K562 (cell line): ENCODE measurements around the gene WDR62. TPM values are rescaled to one million over a fixed set of nuclear protein-coding genes. Genes with fewer than 3 reads are reported as not detected.

Experiments
- C11orf30 ChIP-seq: fragments of 450-650 bp; IDR thresholded peaks from 2 replicates; pipeline ENCODE4 v1.6.1; 2016; ENCODE audit warnings: low read depth, mild to moderate bottlenecking
- CEBPG ChIP-seq, 3 experiments: fragments of 200-800 bp in 1 of 3; sonication (Bioruptor generic) in 1 of 3; sonication (generic) in 1 of 3; formaldehyde crosslinking in 1 of 3; IDR thresholded peaks in 2 of 3; conservative IDR thresholded peaks in 1 of 3; 2 replicates each; pipeline versions ENCODE4 v1.6.1 to v1.8.0; 2016 to 2022; ENCODE audit warnings: missing compliant biosample characterization in 2 of 3, missing genetic modification characterization in 2 of 3, mild to moderate bottlenecking in 1 of 3, missing genetic modification reagents in 1 of 3
- FOS ChIP-seq: IDR thresholded peaks from 3 replicates; pipeline ENCODE4 v1.6.1; 2011; ENCODE audit not compliant: insufficient read length; ENCODE audit errors: extremely low read depth
- ZBTB40 ChIP-seq, 2 experiments: fragments of 450-650 bp in 1 of 2; sonication (generic) in 1 of 2; formaldehyde crosslinking in 1 of 2; IDR thresholded peaks; 2 replicates each; pipeline versions ENCODE4 v1.7.1 to v1.9.0; 2016 to 2022; ENCODE audit warnings: inconsistent platforms in 1 of 2, mild to moderate bottlenecking in 1 of 2, missing genetic modification reagents in 1 of 2
- ZC3H4 ChIP-seq: sonication (generic); formaldehyde crosslinking; IDR thresholded peaks from 2 replicates; pipeline ENCODE4 v1.9.0; 2021; ENCODE audit warnings: missing genetic modification reagents, borderline replicate concordance
- ZFP30 ChIP-seq: fragments of 250-450 bp; sonication (Bioruptor Pico); IDR thresholded peaks from 2 replicates; pipeline ENCODE4 v1.8.0; 2022; ENCODE audit warnings: moderate library complexity, mild to moderate bottlenecking, inconsistent platforms, borderline replicate concordance
- polyA plus RNA-seq, 8 experiments: library from polyadenylated mRNA; depleted of rRNA in 4 of 8; stranded (reverse) in 5 of 8; unstranded in 3 of 8; fragments of >200 nt; fragmentation: Nextera tagmentation in 2 of 8; fragmentation: Illumina TruSeq in 1 of 8; extraction: Ambion mirVana in 2 of 8; extraction: Trizol in 1 of 8; gene quantifications; 2 replicates each; pipeline versions ENCODE4 v1.2.1 to v1.2.3, GENCODE V29; 2011 to 2014; ENCODE audit warnings: inconsistent platforms in 1 of 8, missing spikeins in 1 of 8
- total RNA-seq, 7 experiments: library from RNA; depleted of rRNA in 6 of 7; stranded (reverse); fragments of >200 nt in 6 of 7; fragmentation: Illumina TruSeq in 2 of 7; extraction: Trizol in 2 of 7; gene quantifications; 2 replicates each; pipeline versions ENCODE4 v1.2.1 to v1.2.3, GENCODE V29; 2011 to 2021; ENCODE audit warnings: low replicate concordance in 1 of 7
- TF ChIP-seq, protein P1 (sequence below), 2 experiments: fragments of 450-650 bp; formaldehyde crosslinking in 1 of 2; IDR thresholded peaks; 2 replicates each; pipeline versions ENCODE4 v1.4.0 to v1.6.1; 2014 to 2020; ENCODE audit warnings: mild to moderate bottlenecking in 2 of 2, borderline replicate concordance in 1 of 2, low read depth in 1 of 2

WDR62 gene
- total and polyA plus RNA-seq, 9 of the 15 experiments (the other 6 are each of a cell fraction or from before 2014, with no cell fraction given), result 0.35 to 32.8 (median 14.4) TPM

DNA sequence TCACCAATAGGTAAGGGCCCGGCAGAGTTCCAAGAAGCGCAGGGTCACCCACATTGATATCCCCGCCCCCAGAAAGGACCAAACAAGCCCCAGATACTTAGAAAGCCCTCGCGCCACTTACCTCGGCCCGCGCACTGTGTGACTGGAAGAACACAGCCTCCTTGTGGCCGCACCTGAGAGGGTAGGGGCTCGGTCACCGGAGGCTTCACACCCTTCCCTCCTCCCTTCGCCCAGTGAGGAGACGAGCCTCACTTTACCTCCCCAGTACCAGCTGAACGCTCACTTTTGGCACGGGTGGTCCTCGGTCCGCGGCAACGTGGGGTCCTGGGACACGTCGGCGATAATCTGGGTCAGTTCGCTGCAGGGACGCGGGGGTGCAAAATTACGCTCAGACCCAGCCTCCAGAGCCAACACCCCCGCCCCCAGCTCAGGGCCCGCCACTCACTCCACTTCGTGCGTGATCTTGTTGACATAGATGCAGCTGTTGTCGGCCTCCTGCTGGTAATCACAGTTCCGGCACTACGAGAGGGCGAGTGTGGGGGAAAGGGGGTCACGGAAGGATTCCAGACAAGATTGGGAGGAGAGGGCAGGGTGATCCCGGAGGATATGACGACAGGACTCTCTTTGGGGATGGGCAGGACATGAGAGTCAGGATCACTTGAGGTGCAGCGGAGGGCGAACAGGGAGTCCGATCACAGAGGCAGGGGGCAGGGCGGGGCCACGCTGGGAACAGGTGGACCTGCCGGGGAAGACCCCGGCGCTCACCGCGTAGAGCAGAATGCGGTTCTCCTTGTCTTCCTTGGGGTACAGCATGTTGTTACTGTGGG lies 59.4 kb downstream of the WDR62 start (continued):
- TF ChIP-seq, protein P1, sequence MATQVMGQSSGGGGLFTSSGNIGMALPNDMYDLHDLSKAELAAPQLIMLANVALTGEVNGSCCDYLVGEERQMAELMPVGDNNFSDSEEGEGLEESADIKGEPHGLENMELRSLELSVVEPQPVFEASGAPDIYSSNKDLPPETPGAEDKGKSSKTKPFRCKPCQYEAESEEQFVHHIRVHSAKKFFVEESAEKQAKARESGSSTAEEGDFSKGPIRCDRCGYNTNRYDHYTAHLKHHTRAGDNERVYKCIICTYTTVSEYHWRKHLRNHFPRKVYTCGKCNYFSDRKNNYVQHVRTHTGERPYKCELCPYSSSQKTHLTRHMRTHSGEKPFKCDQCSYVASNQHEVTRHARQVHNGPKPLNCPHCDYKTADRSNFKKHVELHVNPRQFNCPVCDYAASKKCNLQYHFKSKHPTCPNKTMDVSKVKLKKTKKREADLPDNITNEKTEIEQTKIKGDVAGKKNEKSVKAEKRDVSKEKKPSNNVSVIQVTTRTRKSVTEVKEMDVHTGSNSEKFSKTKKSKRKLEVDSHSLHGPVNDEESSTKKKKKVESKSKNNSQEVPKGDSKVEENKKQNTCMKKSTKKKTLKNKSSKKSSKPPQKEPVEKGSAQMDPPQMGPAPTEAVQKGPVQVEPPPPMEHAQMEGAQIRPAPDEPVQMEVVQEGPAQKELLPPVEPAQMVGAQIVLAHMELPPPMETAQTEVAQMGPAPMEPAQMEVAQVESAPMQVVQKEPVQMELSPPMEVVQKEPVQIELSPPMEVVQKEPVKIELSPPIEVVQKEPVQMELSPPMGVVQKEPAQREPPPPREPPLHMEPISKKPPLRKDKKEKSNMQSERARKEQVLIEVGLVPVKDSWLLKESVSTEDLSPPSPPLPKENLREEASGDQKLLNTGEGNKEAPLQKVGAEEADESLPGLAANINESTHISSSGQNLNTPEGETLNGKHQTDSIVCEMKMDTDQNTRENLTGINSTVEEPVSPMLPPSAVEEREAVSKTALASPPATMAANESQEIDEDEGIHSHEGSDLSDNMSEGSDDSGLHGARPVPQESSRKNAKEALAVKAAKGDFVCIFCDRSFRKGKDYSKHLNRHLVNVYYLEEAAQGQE (IDR thresholded peaks at IDR 0.05; ENCODE audit: borderline replicate concordance), result peak; percentile 6; the same call in 1 of the 2 replicates
- TF ChIP-seq, protein P1 (CRISPR knock-in tag; IDR thresholded peaks at IDR 0.05; ENCODE audit: low read depth), result no peak
- TF ChIP-seq ZC3H4 (CRISPR knock-in tag), result no peak
- no peak for TF ChIP-seq FOS
- no peak for TF ChIP-seq ZFP30 (CRISPR knock-in tag)
- TF ChIP-seq C11orf30, result no peak
- 0 out of 2 replicates have a peak, but pooled peaks have one; percentile 33 for TF ChIP-seq CEBPG (CRISPR knock-in tag; IDR thresholded peaks at IDR 0.05)
- TF ChIP-seq CEBPG (tag; conservative IDR thresholded peaks at IDR 0.05 in 1 of 2, IDR thresholded peaks at IDR 0.05 in 1 of 2), result no peak
- TF ChIP-seq ZBTB40 (IDR thresholded peaks at IDR 0.05), result peak; percentile 55
- no peak for TF ChIP-seq ZBTB40 (CRISPR knock-in tag; IDR thresholded peaks at IDR 0.05)
